GM19372 (cell line): ENCODE measurements around the gene HYPK.
"Not testable (repeated sequence)": the region's sequence is repeated elsewhere in the genome, so short reads cannot be mapped to it uniquely, and the experiment has no call there.

Experiments
- ATAC-seq: cut with Tn5 transposase; IDR thresholded peaks from one replicate; pipeline ENCODE4 v1.9.1; 2021; ENCODE audit warnings: mild to moderate bottlenecking, low read depth, moderate library complexity; ENCODE audit not compliant: unreplicated experiment

Gene HYPK

GRCh38 chr15:43794269-43795037 lies 5.9 kb upstream of the HYPK start:
- ATAC-seq = no peak

DNA sequence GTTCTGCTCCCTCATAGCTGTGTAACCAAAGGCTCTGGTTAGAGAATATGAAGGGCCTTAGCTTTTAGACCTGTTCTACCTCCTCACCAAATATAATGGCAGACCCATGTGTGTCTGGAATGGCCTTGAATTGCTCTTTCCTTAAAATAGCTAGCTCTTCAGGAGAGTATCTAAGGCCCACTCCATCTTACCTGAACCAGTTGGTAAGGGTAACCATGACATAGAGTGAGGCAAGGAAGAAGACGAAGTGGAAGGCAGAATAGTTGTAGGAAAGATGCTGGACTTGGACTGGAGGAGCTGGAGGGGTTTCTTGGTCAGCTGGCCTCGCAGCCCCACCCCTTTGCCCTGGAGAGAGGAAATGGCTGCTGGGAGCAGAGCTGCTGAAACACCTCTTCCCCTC lies 5.2 kb upstream of the HYPK start:
- ATAC-seq = no peak

DNA sequence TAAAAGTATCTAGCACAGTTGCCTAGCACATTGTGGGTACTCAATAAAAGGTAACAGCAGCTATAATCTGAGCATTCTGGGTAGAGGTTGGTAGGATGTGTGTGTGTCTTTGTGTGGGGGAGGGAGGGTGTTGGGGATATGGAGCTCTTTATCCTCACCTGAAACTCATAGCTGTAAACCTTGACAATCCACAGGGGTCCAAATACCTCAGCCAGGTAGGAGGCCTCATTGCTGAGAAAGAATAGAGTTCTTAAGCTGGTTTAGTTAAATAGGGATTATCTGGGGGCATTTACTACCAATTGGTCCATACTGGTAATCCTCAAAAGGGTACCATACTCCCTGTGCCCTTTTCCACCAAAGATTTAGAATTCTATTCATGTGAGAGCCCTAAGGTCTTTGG lies 4.4 kb upstream of the HYPK start:
- no peak for ATAC-seq

- no peak for ATAC-seq
Measured at GRCh38 chr15:43796566-43796965, 3.8 kb upstream of the HYPK start.

DNA sequence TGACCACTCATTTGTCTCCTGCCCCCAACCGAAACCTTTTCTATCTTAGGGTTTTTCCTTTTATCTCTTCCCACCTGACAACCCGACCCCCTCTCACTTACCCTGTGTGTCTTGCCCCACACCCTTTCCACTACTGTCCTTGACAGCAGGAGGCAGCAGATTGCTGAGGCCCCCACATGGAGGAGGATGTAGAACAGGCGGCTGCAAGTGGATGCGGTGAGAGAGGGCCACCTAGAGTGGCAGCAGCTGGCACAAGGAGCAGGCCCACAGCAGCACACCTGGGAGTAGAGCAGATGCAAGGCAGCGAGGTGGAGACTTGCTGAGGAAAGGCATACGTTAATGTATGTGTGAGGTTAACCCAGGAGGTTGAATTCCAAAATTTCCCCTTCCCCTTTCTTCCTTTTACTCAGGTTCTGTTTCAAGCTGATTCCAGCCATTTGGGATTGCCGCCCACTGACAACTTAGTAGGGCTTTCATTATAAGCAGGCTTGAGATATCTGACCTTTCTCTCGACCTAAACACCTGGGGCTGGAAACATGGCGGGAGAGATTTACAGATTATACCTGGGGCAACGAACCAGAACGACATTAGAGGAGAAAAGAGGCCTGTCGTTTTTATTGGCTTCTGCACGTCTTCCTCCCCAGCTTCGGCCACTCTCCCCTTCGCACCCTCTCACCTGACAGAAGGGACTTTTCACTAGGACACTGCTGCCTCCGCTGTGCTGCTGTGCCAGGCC lies 1.0 kb upstream of the HYPK start:
- no peak for ATAC-seq

- ATAC-seq = no peak
Measured at GRCh38 chr15:43799945-43800285, 484 bp upstream of the HYPK start, which contains the start of gene SERINC4. Gene SERINC4, minus strand, starts transcription at chr15:43800220. Its CDS starts 234 bp downstream, at chr15:43799986.

GRCh38 chr15:43802676-43803075 lies 2.3 kb downstream of the HYPK start:
- not testable (repeated sequence) for ATAC-seq

DNA sequence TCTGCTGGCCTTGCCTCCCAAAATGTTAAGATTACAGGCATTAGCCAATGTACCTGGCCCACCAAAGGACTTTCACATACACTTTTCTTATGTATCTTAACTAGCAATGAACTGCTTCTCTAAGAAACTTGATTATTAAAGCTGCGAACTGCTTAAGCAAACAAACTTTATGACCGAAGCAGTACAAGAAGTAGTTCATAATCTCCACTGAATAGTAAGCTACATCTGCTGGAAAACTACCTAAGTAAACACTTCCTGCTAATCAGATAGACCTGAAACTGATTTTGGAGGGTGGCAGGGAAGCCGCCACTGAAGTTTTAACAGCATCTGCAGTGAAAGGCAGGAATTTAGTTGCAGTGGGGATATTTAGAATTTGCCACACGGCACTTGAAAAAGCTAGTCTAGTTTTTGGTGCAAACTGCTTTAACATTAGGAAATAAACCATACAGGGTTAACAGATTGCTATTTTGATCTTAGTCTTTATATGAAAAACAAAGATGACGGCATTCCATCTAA lies 8.1 kb downstream of the HYPK start:
- no peak for ATAC-seq

- ATAC-seq = peak; percentile 57
Measured at GRCh38 chr15:43808960-43809678, 8.7 kb downstream of the HYPK start.

DNA sequence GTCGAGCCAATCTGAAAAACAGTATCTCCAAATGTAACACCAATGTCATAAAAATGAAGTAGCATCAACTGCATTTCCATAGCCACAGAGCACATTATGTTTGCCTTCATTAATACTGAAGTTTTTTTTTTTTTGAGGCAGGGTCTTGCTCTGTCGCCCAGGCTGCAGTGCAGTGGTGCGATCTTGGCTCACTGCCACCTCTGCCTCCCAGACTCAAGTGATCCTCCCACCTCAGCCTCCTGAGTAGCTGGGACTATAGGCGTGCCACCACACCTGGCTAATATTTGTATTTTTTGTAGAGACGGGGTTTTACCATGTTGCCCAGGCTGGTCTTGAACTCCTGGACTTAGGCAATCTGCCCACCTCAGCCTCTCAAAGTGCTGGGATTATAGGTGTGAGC lies 14.7 kb downstream of the HYPK start:
- not testable (repeated sequence) for ATAC-seq

DNA sequence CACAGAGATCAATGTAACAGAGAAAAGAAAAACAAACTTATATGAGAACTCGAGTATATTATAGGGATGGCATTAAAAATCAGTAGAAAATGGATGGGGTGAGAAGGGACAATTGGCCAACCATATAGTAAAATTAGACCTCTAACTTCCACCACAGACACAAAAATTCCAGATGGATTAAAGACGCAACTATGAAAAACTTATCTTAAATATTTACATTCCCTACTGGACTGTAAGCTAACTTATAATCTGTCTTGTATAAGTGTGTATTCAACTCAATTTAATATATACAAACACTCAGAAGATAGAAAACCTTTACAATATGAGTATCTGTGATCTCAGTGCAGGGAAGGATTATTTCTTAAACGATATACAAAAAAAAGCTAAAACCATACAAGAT lies 21.1 kb downstream of the HYPK start:
- no peak for ATAC-seq

GRCh38 chr15:43824302-43825246 lies 24.2 kb downstream of the HYPK start, which contains the start of gene MFAP1:
Gene MFAP1, minus strand, starts transcription at chr15:43824690. Its CDS starts 121 bp downstream, at chr15:43824569.
- peak; percentile 70 for ATAC-seq

- not testable (repeated sequence) for ATAC-seq
Measured at GRCh38 chr15:43825305-43825704, 24.9 kb downstream of the HYPK start.

DNA sequence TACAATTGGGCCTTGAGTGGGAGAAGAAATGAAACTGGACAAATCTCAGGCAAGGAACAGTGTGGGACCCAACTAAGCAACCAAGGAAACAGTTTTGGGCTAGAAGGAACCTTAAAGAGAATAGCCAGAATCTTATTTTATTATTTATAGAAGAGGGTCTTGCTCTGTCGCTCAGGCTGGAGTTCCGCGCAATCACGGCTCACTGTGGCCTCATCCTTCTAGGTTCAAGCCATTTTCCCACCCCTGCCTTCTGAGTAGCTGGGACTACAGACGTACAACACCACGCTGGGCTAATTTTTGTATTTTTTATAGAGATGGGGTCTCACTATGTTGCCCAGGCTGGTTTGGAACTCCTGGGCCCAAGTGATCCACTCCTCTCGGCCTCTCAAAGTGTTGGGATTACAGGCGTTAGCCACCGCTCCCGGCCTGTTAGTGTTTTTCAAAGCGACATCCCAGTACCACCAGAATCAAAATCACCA lies 25.7 kb downstream of the HYPK start:
- ATAC-seq = no peak

DNA sequence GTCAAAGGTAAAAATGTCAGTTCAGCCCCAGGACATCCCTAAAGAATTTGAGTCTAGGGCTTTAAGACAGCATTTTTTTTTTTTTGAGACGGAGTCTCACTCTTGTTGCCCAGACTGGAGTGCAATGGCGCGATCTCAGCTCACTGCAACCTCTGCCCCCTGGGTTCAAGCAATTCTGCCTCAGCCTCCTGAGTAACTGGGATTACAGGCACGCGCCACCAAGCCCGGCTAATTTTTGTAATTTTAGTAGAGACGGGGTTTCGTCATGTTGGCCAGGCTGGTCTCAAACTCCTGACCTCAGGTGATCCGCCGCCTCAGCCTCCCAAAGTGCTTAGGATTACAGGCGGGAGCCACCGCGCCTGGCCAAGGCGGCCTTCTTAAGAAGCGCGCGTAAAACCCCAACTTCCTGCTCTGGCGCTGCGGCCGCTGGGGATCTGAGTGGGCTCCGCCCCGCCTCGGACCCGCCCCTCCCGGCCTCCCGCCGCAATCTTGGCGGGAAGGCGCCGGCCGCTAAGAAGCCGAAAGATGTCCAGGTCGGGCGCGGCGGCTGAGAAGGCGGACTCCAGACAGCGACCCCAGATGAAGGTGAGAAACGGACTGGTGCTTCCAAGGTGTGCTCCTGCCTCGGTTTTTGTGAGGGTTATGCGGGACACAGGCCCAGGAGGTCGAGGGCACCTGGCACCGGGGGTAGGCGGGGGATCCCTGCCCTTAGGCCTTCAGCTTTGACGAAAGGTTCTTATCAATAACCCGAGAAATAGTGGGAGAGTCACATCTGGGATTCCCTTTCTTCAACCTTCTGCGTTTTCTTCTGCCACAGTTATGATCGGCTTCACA lies 26.3 kb downstream of the HYPK start, which contains the start of gene WDR76:
Gene WDR76 (plus strand): TSS at position 495 of the 834 bp plus-strand sequence. CDS start 31 bp downstream, at position 526.
- ATAC-seq = peak; percentile 57

GRCh38 chr15:43828061-43828657 lies 27.8 kb downstream of the HYPK start:
- ATAC-seq = no peak

DNA sequence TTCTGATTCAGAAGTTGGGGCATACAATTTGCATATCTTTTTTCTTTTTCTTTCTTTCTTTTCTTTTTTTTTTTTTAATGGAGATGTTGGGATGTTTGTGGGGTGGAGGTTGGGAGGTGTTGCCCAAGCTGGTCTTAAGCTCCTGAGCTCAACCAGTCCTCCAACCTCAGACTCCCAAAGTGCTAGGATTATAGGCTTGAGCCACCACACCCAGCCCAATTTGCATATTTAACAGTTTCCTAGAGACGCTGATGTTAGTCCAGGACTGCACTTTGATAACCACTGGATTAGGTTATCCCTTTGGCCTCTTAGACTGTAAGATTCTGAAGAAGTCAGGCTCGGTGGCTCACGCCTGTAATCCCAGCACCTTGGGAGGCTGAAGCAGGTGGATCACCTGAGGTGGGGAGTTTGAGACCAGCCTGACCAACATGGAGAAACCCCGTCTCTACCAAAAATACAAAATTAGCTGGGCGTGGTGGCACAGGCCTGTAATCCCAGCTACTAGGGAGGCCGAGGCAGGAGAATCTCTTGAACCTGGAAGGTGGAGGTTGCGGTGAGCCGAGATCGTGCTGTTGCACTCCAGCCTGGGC lies 29.6 kb downstream of the HYPK start:
- not testable (repeated sequence) for ATAC-seq
